Stimulated activated CD4-positive, alpha-beta T cell treated with anti-CD3 and anti-CD28 coated beads, Interleukin-2, amount 100 ng/mL, for 48 hours (primary cell): Measurements from ENCODE around the gene SYNGR1.

Experiments used
- DNase-seq, 2 donors: peaks; one replicate each; pipeline ENCODE4 v3.0.0-alpha.2; 2020

The SYNGR1 gene

GRCh38 chr22:39374191-39374590 is 24.4 kb downstream of the SYNGR1 start:
- DNase-seq, result no peak

- DNase-seq, result no peak
These were observed 25.0 kb downstream of the SYNGR1 start for GRCh38 chr22:39374801-39375200.

GRCh38 chr22:39375646-39376045 is 25.9 kb downstream of the SYNGR1 start:
- DNase-seq, result no peak

GRCh38 chr22:39379756-39380730 is 30.3 kb downstream of the SYNGR1 start:
- no peak for DNase-seq

- DNase-seq, result no peak
These were observed 31.4 kb downstream of the SYNGR1 start for GRCh38 chr22:39381009-39381755.

GRCh38 chr22:39381930-39382329 is 32.1 kb downstream of the SYNGR1 start:
- DNase-seq, result no peak

- DNase-seq, result no peak
These were observed 32.6 kb downstream of the SYNGR1 start for GRCh38 chr22:39382410-39382809.

GRCh38 chr22:39383841-39384625 is 34.2 kb downstream of the SYNGR1 start:
- no peak for DNase-seq

GRCh38 chr22:39384750-39385480 is 35.1 kb downstream of the SYNGR1 start:
- DNase-seq, result no peak

- DNase-seq, result peak; percentile 62 to 65
These were observed 38.6 kb downstream of the SYNGR1 start for GRCh38 chr22:39388261-39389011.

GRCh38 chr22:39389420-39389819 is 39.6 kb downstream of the SYNGR1 start:
- no peak for DNase-seq

GRCh38 chr22:39392341-39392948 is 42.7 kb downstream of the SYNGR1 start:
- DNase-seq, result no peak

GRCh38 chr22:39395936-39396796 is 46.4 kb downstream of the SYNGR1 start:
- no peak for DNase-seq

- DNase-seq, result no peak
These were observed 47.0 kb downstream of the SYNGR1 start for GRCh38 chr22:39396797-39397195.

GRCh38 chr22:39401301-39401631 is 51.5 kb downstream of the SYNGR1 start:
- DNase-seq, result no peak

- DNase-seq, result peak in 1 of 2 donors; percentile 38
These were observed 55.7 kb downstream of the SYNGR1 start for GRCh38 chr22:39405346-39406085.

- no peak for DNase-seq
These were observed 58.4 kb downstream of the SYNGR1 start for GRCh38 chr22:39408173-39408572.

- DNase-seq, result no peak
These were observed 59.0 kb downstream of the SYNGR1 start for GRCh38 chr22:39408807-39409206.

- no peak for DNase-seq
These were observed 59.8 kb downstream of the SYNGR1 start for GRCh38 chr22:39409516-39410029.
